SK-N-SH treated with all-trans-retinoic acid at 6 μM for 48 hours (cell line): ENCODE measurements around the gene TNFRSF4.

Experiments
- ATAC-seq: fragments of 200-7000 bp; cut with Tn5 transposase; 3 replicates; pipeline ENCODE4 v1.9.1; 2020; ENCODE audit warnings: mild to moderate bottlenecking, moderate library complexity
- ARNTL ChIP-seq: fragments of 450-650 bp; formaldehyde crosslinking; IDR thresholded peaks from 2 replicates; pipeline ENCODE4 v1.5.0; 2020; ENCODE audit warnings: low read depth, mild to moderate bottlenecking, moderate library complexity, borderline replicate concordance
- BACH2 ChIP-seq: fragments of 250-450 bp; sonication (Bioruptor Pico); IDR thresholded peaks from 2 replicates; pipeline ENCODE4 v1.9.0; 2021; ENCODE audit warnings: mild to moderate bottlenecking, borderline replicate concordance
- CREB5 ChIP-seq: fragments of 250-450 bp; sonication (Bioruptor Pico); IDR thresholded peaks from 2 replicates; pipeline ENCODE4 v1.5.1; 2020; ENCODE audit warnings: low read depth, mild to moderate bottlenecking, moderate library complexity
- CSDC2 ChIP-seq: fragments of 250-450 bp; sonication (Bioruptor Pico); IDR thresholded peaks from 2 replicates; pipeline ENCODE4 v1.5.0; 2020; ENCODE audit warnings: mild to moderate bottlenecking, moderate library complexity
- CSRNP3 ChIP-seq: fragments of 250-450 bp; sonication (Bioruptor Pico); IDR thresholded peaks from 2 replicates; pipeline ENCODE4 v1.5.1; 2021; ENCODE audit warnings: mild to moderate bottlenecking, moderate library complexity
- GLIS3 ChIP-seq: fragments of 250-450 bp; sonication (Bioruptor Pico); IDR thresholded peaks from 2 replicates; pipeline ENCODE4 v1.5.0; 2020; ENCODE audit warnings: mild to moderate bottlenecking, moderate library complexity
- ISL1 ChIP-seq: fragments of 250-450 bp; sonication (Bioruptor Pico); IDR thresholded peaks from 2 replicates; pipeline ENCODE4 v2.1.2; 2022; ENCODE audit warnings: mild to moderate bottlenecking, moderate library complexity
- OSR1 ChIP-seq: fragments of 250-450 bp; sonication (Bioruptor Pico); IDR thresholded peaks from 2 replicates; pipeline ENCODE4 v1.8.0; 2022; ENCODE audit warnings: moderate library complexity, mild to moderate bottlenecking, inconsistent platforms
- PATZ1 ChIP-seq: fragments of 250-450 bp; sonication (Bioruptor Pico); IDR thresholded peaks from 2 replicates; pipeline ENCODE4 v1.8.0; 2020; ENCODE audit warnings: mild to moderate bottlenecking, moderate library complexity, borderline replicate concordance
- POU6F1 ChIP-seq: fragments of 250-450 bp; sonication (Bioruptor Pico); IDR thresholded peaks from 2 replicates; pipeline ENCODE4 v1.8.0; 2021; ENCODE audit warnings: low read depth, mild to moderate bottlenecking, moderate library complexity, borderline replicate concordance
- PPARA ChIP-seq: fragments of 250-450 bp; sonication (Bioruptor Pico); IDR thresholded peaks from 2 replicates; pipeline ENCODE4 v1.5.0; 2020; ENCODE audit warnings: mild to moderate bottlenecking, borderline replicate concordance
- RARB ChIP-seq: fragments of 250-450 bp; sonication (Bioruptor Pico); IDR thresholded peaks from 2 replicates; pipeline ENCODE4 v1.8.0; 2021; ENCODE audit warnings: mild to moderate bottlenecking, moderate library complexity
- SNAI2 ChIP-seq: fragments of 250-450 bp; sonication (Bioruptor Pico); IDR thresholded peaks from 2 replicates; pipeline ENCODE4 v1.5.0; 2020; ENCODE audit warnings: mild to moderate bottlenecking, moderate library complexity
- TCF4 ChIP-seq: fragments of 250-450 bp; sonication (Bioruptor Pico); IDR thresholded peaks from 2 replicates; pipeline ENCODE4 v1.8.0; 2021; ENCODE audit warnings: mild to moderate bottlenecking, moderate library complexity, borderline replicate concordance
- TOX ChIP-seq: fragments of 250-450 bp; sonication (Bioruptor Pico); IDR thresholded peaks from 2 replicates; pipeline ENCODE4 v1.8.0; 2021; ENCODE audit warnings: mild to moderate bottlenecking, moderate library complexity, borderline replicate concordance
- TSHZ2 ChIP-seq: fragments of 250-450 bp; sonication (Bioruptor Pico); IDR thresholded peaks from 2 replicates; pipeline ENCODE4 v1.5.0; 2020; ENCODE audit warnings: mild to moderate bottlenecking, moderate library complexity
- ZC3H10 ChIP-seq: fragments of 250-450 bp; sonication (Bioruptor Pico); IDR thresholded peaks from 2 replicates; pipeline ENCODE4 v1.5.1; 2021; ENCODE audit warnings: mild to moderate bottlenecking, moderate library complexity
- ZFP3 ChIP-seq: fragments of 250-450 bp; sonication (Bioruptor Pico); IDR thresholded peaks from 2 replicates; pipeline ENCODE4 v1.5.0; 2020; ENCODE audit warnings: mild to moderate bottlenecking, moderate library complexity
- ZFP30 ChIP-seq: fragments of 450-650 bp; formaldehyde crosslinking; IDR thresholded peaks from 2 replicates; pipeline ENCODE4 v1.5.0; 2022; ENCODE audit warnings: mild to moderate bottlenecking, moderate library complexity
- ZNF565 ChIP-seq: fragments of 450-650 bp; formaldehyde crosslinking; conservative IDR thresholded peaks from 2 replicates; pipeline ENCODE4 v1.5.0; 2020; ENCODE audit warnings: low read depth, mild to moderate bottlenecking, moderate library complexity
- ZNF70 ChIP-seq: fragments of 450-650 bp; formaldehyde crosslinking; IDR thresholded peaks from 2 replicates; pipeline ENCODE4 v1.5.0; 2020; ENCODE audit warnings: mild to moderate bottlenecking, moderate library complexity
- ZNF8 ChIP-seq: fragments of 450-650 bp; formaldehyde crosslinking; IDR thresholded peaks from 2 replicates; pipeline ENCODE4 v1.5.0; 2020; ENCODE audit warnings: mild to moderate bottlenecking, moderate library complexity

TNFRSF4 gene

GRCh38 chr1:1228187-1228586 lies 14.2 kb upstream of the TNFRSF4 start:
- TF ChIP-seq BACH2 (CRISPR knock-in tag) = no peak
- no peak for TF ChIP-seq ZNF565 (CRISPR knock-in tag)
- TF ChIP-seq POU6F1 (CRISPR knock-in tag) = no peak
- no peak for TF ChIP-seq SNAI2 (CRISPR knock-in tag)
- TF ChIP-seq ZNF8 = no peak
- no peak for TF ChIP-seq PATZ1 (CRISPR knock-in tag)
- no peak for TF ChIP-seq CSDC2 (CRISPR knock-in tag)
- TF ChIP-seq ZFP30 = no peak
- no peak for TF ChIP-seq ARNTL
- TF ChIP-seq CREB5 = no peak
- no peak for TF ChIP-seq GLIS3 (CRISPR knock-in tag)
- no peak for TF ChIP-seq ISL1
- no peak for TF ChIP-seq TOX
- no peak for TF ChIP-seq OSR1 (CRISPR knock-in tag)
- no peak for TF ChIP-seq TCF4
- no peak for TF ChIP-seq ZNF70 (CRISPR knock-in tag)
- no peak for TF ChIP-seq RARB
- TF ChIP-seq ZC3H10 (CRISPR knock-in tag) = no peak
- TF ChIP-seq ZFP3 (CRISPR knock-in tag) = no peak
- TF ChIP-seq TSHZ2 (CRISPR knock-in tag) = no peak
- ATAC-seq = no peak

- no peak for TF ChIP-seq PATZ1 (CRISPR knock-in tag)
- TF ChIP-seq ZNF70 (CRISPR knock-in tag) = no peak
- TF ChIP-seq ZNF565 (CRISPR knock-in tag) = no peak
- TF ChIP-seq PPARA = no peak
- TF ChIP-seq ZFP30 = no peak
- TF ChIP-seq ZFP3 (CRISPR knock-in tag) = no peak
- no peak for TF ChIP-seq CSDC2 (CRISPR knock-in tag)
- TF ChIP-seq CSRNP3 (CRISPR knock-in tag) = no peak
- TF ChIP-seq TSHZ2 (CRISPR knock-in tag) = no peak
- no peak for TF ChIP-seq ZC3H10 (CRISPR knock-in tag)
- no peak for TF ChIP-seq ARNTL
- TF ChIP-seq ZNF8 = no peak
- TF ChIP-seq POU6F1 (CRISPR knock-in tag) = no peak
- TF ChIP-seq, all 23 proteins: peak for 0
- ATAC-seq = no peak
Observed at GRCh38 chr1:1227386-1227785, 13.4 kb upstream of the TNFRSF4 start.
